GM19043 (cell line): Measurements from ENCODE around the gene MALRD1.
"Not testable (repeated sequence)": the region's sequence is repeated elsewhere in the genome, so short reads cannot be mapped to it uniquely, and the experiment has no call there.

Source experiments
- ATAC-seq: cut with Tn5 transposase; IDR thresholded peaks from one replicate; pipeline ENCODE4 v1.9.1; 2021; ENCODE audit warnings: low read depth; ENCODE audit not compliant: unreplicated experiment

Gene MALRD1

GRCh38 chr10:19479854-19480253, 431.3 kb downstream of the MALRD1 start:
- ATAC-seq: no peak

GRCh38 chr10:19480353-19480752, 431.8 kb downstream of the MALRD1 start:
- no peak for ATAC-seq

- no peak for ATAC-seq
Measured at GRCh38 chr10:19483421-19483820, 434.8 kb downstream of the MALRD1 start.

GRCh38 chr10:19488592-19489280, 440.1 kb downstream of the MALRD1 start:
- ATAC-seq: no peak

GRCh38 chr10:19491166-19491565, 442.6 kb downstream of the MALRD1 start:
- ATAC-seq: no peak

- no peak for ATAC-seq
Measured at GRCh38 chr10:19493917-19494316, 445.3 kb downstream of the MALRD1 start.

- ATAC-seq: no peak
Measured at GRCh38 chr10:19497026-19497425, 448.4 kb downstream of the MALRD1 start.

- ATAC-seq: no peak
Measured at GRCh38 chr10:19498393-19499290, 450.0 kb downstream of the MALRD1 start.

- no peak for ATAC-seq
Measured at GRCh38 chr10:19499291-19499770, 450.7 kb downstream of the MALRD1 start.

- ATAC-seq: no peak
Measured at GRCh38 chr10:19500959-19501358, 452.4 kb downstream of the MALRD1 start.

GRCh38 chr10:19505320-19506312, 457.0 kb downstream of the MALRD1 start:
- ATAC-seq: no peak

- ATAC-seq: not testable (repeated sequence)
Measured at GRCh38 chr10:19510005-19510732, 461.6 kb downstream of the MALRD1 start.

GRCh38 chr10:19518109-19518508, 469.5 kb downstream of the MALRD1 start:
- ATAC-seq: no peak

- no peak for ATAC-seq
Measured at GRCh38 chr10:19518632-19519031, 470.0 kb downstream of the MALRD1 start.

GRCh38 chr10:19531324-19531723, 482.7 kb downstream of the MALRD1 start:
- no peak for ATAC-seq

GRCh38 chr10:19532411-19532810, 483.8 kb downstream of the MALRD1 start:
- no peak for ATAC-seq

GRCh38 chr10:19541299-19541698, 492.7 kb downstream of the MALRD1 start:
- ATAC-seq: no peak

- no peak for ATAC-seq
Measured at GRCh38 chr10:19546224-19546623, 497.6 kb downstream of the MALRD1 start.

- ATAC-seq: no peak
Measured at GRCh38 chr10:19549503-19549902, 500.9 kb downstream of the MALRD1 start.

GRCh38 chr10:19556666-19557065, 508.1 kb downstream of the MALRD1 start:
- no peak for ATAC-seq
